ENCODE results near the gene DNAH17. TPM values are rescaled to one million over a fixed set of nuclear protein-coding genes. Genes with fewer than 3 reads are reported as not detected.

The DNAH17 gene
- total RNA-seq, 2 donors from 2014 or later: 0.13 to 0.64 TPM

DNA sequence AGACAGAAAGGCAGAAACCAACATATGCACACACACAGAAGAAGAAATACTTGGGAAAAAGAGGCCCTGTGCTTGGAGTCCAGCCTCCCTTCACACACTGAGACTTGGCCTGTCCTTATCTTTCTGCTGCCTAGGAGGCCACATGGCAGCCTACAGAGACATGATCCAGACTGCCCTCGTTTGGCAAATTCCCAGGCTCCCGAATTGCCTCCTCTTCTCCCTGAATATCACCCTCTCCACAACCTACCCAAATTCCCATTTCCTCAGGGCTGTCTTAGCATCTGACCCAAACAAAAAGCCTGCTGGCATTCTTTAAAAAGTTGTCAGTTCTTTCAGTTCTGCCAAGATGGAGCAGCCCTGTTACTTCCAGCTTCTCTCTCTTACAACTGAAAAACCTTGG lies 59.8 kb downstream of the DNAH17 start:
- 87 to 90% methylated on average over 2 of the region's 2 CpGs for WGBS, 2 experiments (ENCODE audit: insufficient coverage in 1 of 2, insufficient read length in 1 of 2)
- Mint-ChIP-seq H3K27ac (no peak overlapping the region), H3K4me1 (no peaks in the 10 kb centered on the region), H3K9me3 (peaks cover 2% of the 10 kb centered on the region), H3K4me3 (no peak overlapping the region), H3K36me3 (ENCODE audit: low read depth) (no peaks in the 10 kb centered on the region), H3K27me3 (ENCODE audit: insufficient read depth) (peaks cover 2% of the 10 kb centered on the region)
- Histone ChIP-seq H3K27ac (ENCODE audit: low read depth, low read length) (no peak overlapping the region), H3K4me1 (ENCODE audit: control insufficient read depth, insufficient read depth, low read length) (no peaks in the 10 kb centered on the region), H3K36me3 (ENCODE audit: control insufficient read depth, insufficient read depth, low read length) (no peaks in the 10 kb centered on the region), H3K27me3 (ENCODE audit: control insufficient read depth, insufficient read depth, low read length, poor library complexity, severe bottlenecking) (no peaks in the 10 kb centered on the region), H3K9me3 (ENCODE audit: control insufficient read depth, low read length) (no peaks in the 10 kb centered on the region), H3K4me3 (ENCODE audit: low read length) (no peak overlapping the region), H3K9ac (ENCODE audit: extremely low read depth, low read length, poor library complexity, severe bottlenecking) (no peak overlapping the region)
- DNase-seq: peak; percentile 20
- no peak for TF ChIP-seq CTCF (conservative IDR thresholded peaks at IDR 0.05)

GRCh38 chr17:78515480-78515879 lies 61.7 kb downstream of the DNAH17 start:
- H3K9me3 Mint-ChIP-seq: peaks cover 2% of the 10 kb centered on the region
- Histone ChIP-seq H3K9me3 (ENCODE audit: control insufficient read depth, low read length) (no peaks in the 10 kb centered on the region), H3K9ac (ENCODE audit: extremely low read depth, low read length, poor library complexity, severe bottlenecking) (no peak overlapping the region), H3K4me1 (ENCODE audit: control insufficient read depth, insufficient read depth, low read length) (no peaks in the 10 kb centered on the region), H3K27ac (ENCODE audit: low read depth, low read length) (no peak overlapping the region), H3K4me3 (ENCODE audit: low read length) (no peak overlapping the region), H3K36me3 (ENCODE audit: control insufficient read depth, insufficient read depth, low read length) (no peaks in the 10 kb centered on the region), H3K27me3 (ENCODE audit: control insufficient read depth, insufficient read depth, low read length, poor library complexity, severe bottlenecking) (no peaks in the 10 kb centered on the region)
- peak; percentile 22 for DNase-seq
- no peaks in the 10 kb centered on the region for H3K36me3 Mint-ChIP-seq (ENCODE audit: low read depth)
- H3K27ac Mint-ChIP-seq: no peak overlapping the region
- 83 to 86% methylated on average over 2 to 4 of the region's 4 CpGs for WGBS, 2 experiments (ENCODE audit: insufficient coverage in 1 of 2, insufficient read length in 1 of 2)
- no peaks in the 10 kb centered on the region for H3K4me1 Mint-ChIP-seq
- H3K27me3 Mint-ChIP-seq (ENCODE audit: insufficient read depth): no peaks in the 10 kb centered on the region
- TF ChIP-seq CTCF (conservative IDR thresholded peaks at IDR 0.05): no peak
- no peak overlapping the region for H3K4me3 Mint-ChIP-seq

DNA sequence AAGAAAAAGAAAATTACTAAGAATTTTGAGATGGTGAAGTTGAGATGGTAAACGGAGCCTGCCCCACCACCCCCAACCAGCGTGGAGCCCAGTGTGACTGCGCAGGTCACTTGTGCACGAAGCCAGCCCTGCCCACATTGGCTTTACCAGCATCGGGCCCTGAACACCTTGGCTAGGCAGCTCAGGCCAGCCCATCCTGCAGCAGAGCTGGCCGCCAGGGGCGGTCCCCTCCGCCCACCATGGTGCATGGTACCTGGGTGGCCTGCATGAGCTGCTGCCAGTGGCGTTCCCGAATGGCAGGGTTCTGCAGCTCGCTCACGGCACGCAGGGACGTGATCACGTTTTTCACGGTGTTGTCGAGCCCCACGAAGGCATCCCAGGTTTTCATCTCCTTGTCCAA lies 62.7 kb downstream of the DNAH17 start:
- no peak overlapping the region for H3K27ac Mint-ChIP-seq
- peaks cover 2% of the 10 kb centered on the region for H3K9me3 Mint-ChIP-seq
- no peak overlapping the region for H3K4me3 ChIP-seq (ENCODE audit: low read length)
- no peaks in the 10 kb centered on the region for H3K27me3 ChIP-seq (ENCODE audit: control insufficient read depth, insufficient read depth, low read length, poor library complexity, severe bottlenecking)
- H3K36me3 ChIP-seq (ENCODE audit: control insufficient read depth, insufficient read depth, low read length): no peaks in the 10 kb centered on the region
- no peaks in the 10 kb centered on the region for H3K36me3 Mint-ChIP-seq (ENCODE audit: low read depth)
- H3K4me1 Mint-ChIP-seq: no peaks in the 10 kb centered on the region
- H3K4me3 Mint-ChIP-seq: no peak overlapping the region
- 93 to 94% methylated on average over 16 to 18 of the region's 18 CpGs for WGBS, 2 experiments (ENCODE audit: insufficient coverage in 1 of 2, insufficient read length in 1 of 2)
- H3K27me3 Mint-ChIP-seq (ENCODE audit: insufficient read depth): no peaks in the 10 kb centered on the region
- no peak for TF ChIP-seq CTCF (conservative IDR thresholded peaks at IDR 0.05)
- H3K27ac ChIP-seq (ENCODE audit: low read depth, low read length): no peak overlapping the region
- H3K9ac ChIP-seq (ENCODE audit: extremely low read depth, low read length, poor library complexity, severe bottlenecking): no peak overlapping the region
- no peaks in the 10 kb centered on the region for H3K4me1 ChIP-seq (ENCODE audit: control insufficient read depth, insufficient read depth, low read length)
- H3K9me3 ChIP-seq (ENCODE audit: control insufficient read depth, low read length): no peaks in the 10 kb centered on the region
- DNase-seq: peak; percentile 40

All from endodermal cell (in vitro differentiated cells).